Neural cell (in vitro differentiated cells): ENCODE measurements around the gene GUCY1A2. TPM values are rescaled to one million over a fixed set of nuclear protein-coding genes. Genes with fewer than 3 reads are reported as not detected.

Source experiments
- H2AFZ ChIP-seq: fragments of 200-600, 300-800 bp; sonication (generic), shearing (Covaris generic); 2 replicates; pipeline ENCODE4 v1.6.0; 2014; ENCODE audit warnings: low read depth, mild to moderate bottlenecking, antibody characterized with exemption, low read length, moderate library complexity
- H3F3A ChIP-seq: fragments of 200-600 bp; shearing (Covaris generic); 2 replicates; pipeline ENCODE4 v1.6.1; 2016; ENCODE audit warnings: mild to moderate bottlenecking, moderate library complexity, mixed read lengths, antibody characterized with exemption, low read length; ENCODE audit not compliant: insufficient read depth, poor library complexity, severe bottlenecking
- H3K27ac ChIP-seq: fragments of 200-600, 300-800 bp; sonication (generic), shearing (Covaris generic); 2 replicates; pipeline ENCODE4 v1.5.1; 2014; ENCODE audit warnings: mild to moderate bottlenecking, low read length, moderate library complexity
- H3K27me3 ChIP-seq: fragments of 300-800, 200-600 bp; sonication (generic), shearing (Covaris generic); 2 replicates; pipeline ENCODE4 v1.6.0; 2014; ENCODE audit warnings: mild to moderate bottlenecking, low read depth, low read length, moderate library complexity; ENCODE audit not compliant: insufficient read depth
- H3K36me3 ChIP-seq: fragments of 300-800, 200-600 bp; sonication (generic), shearing (Covaris generic); 2 replicates; pipeline ENCODE4 v1.5.1; 2014; ENCODE audit warnings: mild to moderate bottlenecking, antibody characterized with exemption, low read length, moderate library complexity; ENCODE audit not compliant: insufficient read depth
- H3K4me2 ChIP-seq: fragments of 300-800, 200-600 bp; sonication (generic), shearing (Covaris generic); 2 replicates; pipeline ENCODE4 v1.6.0; 2014; ENCODE audit warnings: mild to moderate bottlenecking, low read length
- H3K4me3 ChIP-seq: fragments of 300-800, 200-600 bp; sonication (generic), shearing (Covaris generic); 2 replicates; pipeline ENCODE4 v1.5.1; 2014; ENCODE audit warnings: mild to moderate bottlenecking, low read length, moderate library complexity
- H3K79me2 ChIP-seq: fragments of 200-600 bp; shearing (Covaris generic); replicated peaks from 2 replicates; pipeline ENCODE4 v1.6.0; 2014; ENCODE audit warnings: mild to moderate bottlenecking, low read length, moderate library complexity; ENCODE audit not compliant: insufficient read depth
- H3K9ac ChIP-seq: fragments of 300-800, 200-600 bp; sonication (generic), shearing (Covaris generic); 2 replicates; pipeline ENCODE4 v1.6.1; 2016; ENCODE audit warnings: mild to moderate bottlenecking, low read length, mixed read lengths
- H3K9me2 ChIP-seq: fragments of 200-600 bp; shearing (Covaris generic); 2 replicates; pipeline ENCODE4 v1.6.1; 2016; ENCODE audit warnings: mild to moderate bottlenecking, low read length, mixed read lengths; ENCODE audit not compliant: insufficient read depth
- H3K9me3 ChIP-seq: fragments of 200-600, 300-800 bp; sonication (generic), shearing (Covaris generic); 2 replicates; pipeline ENCODE4 v1.6.1; 2016; ENCODE audit warnings: mild to moderate bottlenecking, mixed run types, low read length, moderate library complexity, mixed read lengths
- H4K20me1 ChIP-seq: fragments of 200-600 bp; shearing (Covaris generic); 2 replicates; pipeline ENCODE4 v1.6.1; 2016; ENCODE audit warnings: mild to moderate bottlenecking, mixed run types; ENCODE audit not compliant: insufficient read depth
- CTCF ChIP-seq: fragments of 450-650 bp; IDR thresholded peaks from 2 replicates; pipeline ENCODE4 v1.5.1; 2014; ENCODE audit warnings: antibody characterized with exemption, mild to moderate bottlenecking, moderate library complexity; ENCODE audit not compliant: poor library complexity, severe bottlenecking
- EP300 ChIP-seq: fragments of 450-650 bp; conservative IDR thresholded peaks from 2 replicates; pipeline ENCODE4 v1.6.1; 2014; ENCODE audit warnings: antibody characterized with exemption, mild to moderate bottlenecking, moderate library complexity; ENCODE audit not compliant: poor library complexity, severe bottlenecking
- EZH2 ChIP-seq: fragments of 200-600, 300-800 bp; shearing (Covaris generic), sonication (generic); IDR thresholded peaks from 2 replicates; pipeline ENCODE4 v1.6.1; 2014; ENCODE audit warnings: antibody characterized with exemption, low read length, borderline replicate concordance, mild to moderate bottlenecking; ENCODE audit not compliant: insufficient read depth, poor library complexity, severe bottlenecking
- MXI1 ChIP-seq: fragments of 450-650 bp; conservative IDR thresholded peaks from 2 replicates; pipeline ENCODE4 v1.6.1; 2014; ENCODE audit warnings: antibody characterized with exemption, mild to moderate bottlenecking; ENCODE audit not compliant: poor library complexity, severe bottlenecking
- POLR2AphosphoS5 ChIP-seq: IDR thresholded peaks from 2 replicates; pipeline ENCODE4 v1.6.1; 2012
- RAD21 ChIP-seq: fragments of 450-650 bp; conservative IDR thresholded peaks from 2 replicates; pipeline ENCODE4 v1.6.1; 2014; ENCODE audit warnings: antibody characterized with exemption, mild to moderate bottlenecking, moderate library complexity
- SMC3 ChIP-seq: fragments of 450-650 bp; conservative IDR thresholded peaks from 2 replicates; pipeline ENCODE4 v1.6.1; 2014; ENCODE audit warnings: antibody characterized with exemption, mild to moderate bottlenecking, moderate library complexity; ENCODE audit not compliant: poor library complexity
- TAF1 ChIP-seq: IDR thresholded peaks from 2 replicates; pipeline ENCODE4 v1.6.1; 2012; ENCODE audit warnings: low read depth
- polyA plus RNA-seq: library from polyadenylated mRNA; depleted of rRNA; stranded (reverse); fragments of >200 nt; gene quantifications from 2 replicates; pipeline ENCODE4 v1.2.3, GENCODE V29; 2014
- TF ChIP-seq, protein P1 (sequence below): IDR thresholded peaks from 2 replicates; pipeline ENCODE4 v1.6.1; 2012; ENCODE audit warnings: borderline replicate concordance

Gene GUCY1A2
- polyA plus RNA-seq, 1 donor from 2014 or later: 5.1 TPM

DNA sequence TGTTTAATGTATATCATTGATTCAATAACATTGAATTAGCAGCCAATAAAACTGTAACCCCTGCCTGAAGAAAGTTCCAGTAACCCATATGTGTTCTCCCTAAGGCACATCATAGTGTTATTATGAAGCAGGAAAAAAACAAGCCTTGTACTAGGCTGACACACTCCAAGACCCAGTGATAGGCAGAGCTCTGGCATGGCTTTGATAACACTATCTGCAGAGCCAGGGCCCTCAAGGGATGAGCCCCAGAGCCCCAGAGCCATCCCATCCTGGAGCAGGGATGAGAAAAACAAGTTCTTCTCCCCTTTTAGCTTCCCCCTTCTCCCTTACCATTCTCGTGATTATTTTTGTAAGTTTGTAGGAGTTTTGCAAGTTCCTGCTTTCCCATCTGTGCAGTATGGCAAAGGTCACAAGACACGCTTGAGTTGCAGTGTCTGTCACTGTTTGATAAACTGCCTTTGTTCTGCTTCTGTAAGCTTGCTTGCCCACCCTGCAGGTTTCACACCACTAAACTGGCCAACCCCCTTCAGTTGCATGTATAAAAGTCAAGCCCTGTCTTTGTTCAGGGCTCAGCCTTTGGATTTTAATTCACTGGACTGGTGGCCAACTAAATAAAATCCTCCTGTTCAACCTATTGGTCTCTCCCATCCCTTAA lies 22.3 kb upstream of the GUCY1A2 start:
- no peak overlapping the region for H3K27ac ChIP-seq
- H4K20me1 ChIP-seq: no peaks in the 10 kb centered on the region
- no peaks in the 10 kb centered on the region for H3K27me3 ChIP-seq
- TF ChIP-seq EZH2 (no peak), MXI1 (no peak), CTCF (no peak), EP300 (no peak), POLR2AphosphoS5 (no peak), SMC3 (no peak), TAF1 (no peak), RAD21 (no peak)
- TF ChIP-seq, protein P1, sequence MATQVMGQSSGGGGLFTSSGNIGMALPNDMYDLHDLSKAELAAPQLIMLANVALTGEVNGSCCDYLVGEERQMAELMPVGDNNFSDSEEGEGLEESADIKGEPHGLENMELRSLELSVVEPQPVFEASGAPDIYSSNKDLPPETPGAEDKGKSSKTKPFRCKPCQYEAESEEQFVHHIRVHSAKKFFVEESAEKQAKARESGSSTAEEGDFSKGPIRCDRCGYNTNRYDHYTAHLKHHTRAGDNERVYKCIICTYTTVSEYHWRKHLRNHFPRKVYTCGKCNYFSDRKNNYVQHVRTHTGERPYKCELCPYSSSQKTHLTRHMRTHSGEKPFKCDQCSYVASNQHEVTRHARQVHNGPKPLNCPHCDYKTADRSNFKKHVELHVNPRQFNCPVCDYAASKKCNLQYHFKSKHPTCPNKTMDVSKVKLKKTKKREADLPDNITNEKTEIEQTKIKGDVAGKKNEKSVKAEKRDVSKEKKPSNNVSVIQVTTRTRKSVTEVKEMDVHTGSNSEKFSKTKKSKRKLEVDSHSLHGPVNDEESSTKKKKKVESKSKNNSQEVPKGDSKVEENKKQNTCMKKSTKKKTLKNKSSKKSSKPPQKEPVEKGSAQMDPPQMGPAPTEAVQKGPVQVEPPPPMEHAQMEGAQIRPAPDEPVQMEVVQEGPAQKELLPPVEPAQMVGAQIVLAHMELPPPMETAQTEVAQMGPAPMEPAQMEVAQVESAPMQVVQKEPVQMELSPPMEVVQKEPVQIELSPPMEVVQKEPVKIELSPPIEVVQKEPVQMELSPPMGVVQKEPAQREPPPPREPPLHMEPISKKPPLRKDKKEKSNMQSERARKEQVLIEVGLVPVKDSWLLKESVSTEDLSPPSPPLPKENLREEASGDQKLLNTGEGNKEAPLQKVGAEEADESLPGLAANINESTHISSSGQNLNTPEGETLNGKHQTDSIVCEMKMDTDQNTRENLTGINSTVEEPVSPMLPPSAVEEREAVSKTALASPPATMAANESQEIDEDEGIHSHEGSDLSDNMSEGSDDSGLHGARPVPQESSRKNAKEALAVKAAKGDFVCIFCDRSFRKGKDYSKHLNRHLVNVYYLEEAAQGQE: no peak
- no peaks in the 10 kb centered on the region for H3K79me2 ChIP-seq
- H3K36me3 ChIP-seq: no peaks in the 10 kb centered on the region
- no peaks in the 10 kb centered on the region for H3F3A ChIP-seq
- H2AFZ ChIP-seq: no peak overlapping the region
- no peak overlapping the region for H3K9ac ChIP-seq
- H3K9me2 ChIP-seq: no peaks in the 10 kb centered on the region
- no peak overlapping the region for H3K4me3 ChIP-seq
- H3K4me2 ChIP-seq: no peak overlapping the region
- H3K9me3 ChIP-seq: peaks cover 8% of the 10 kb centered on the region

GRCh38 chr11:107025673-107026072 lies 7.4 kb upstream of the GUCY1A2 start:
- Histone ChIP-seq H3K36me3 (no peaks in the 10 kb centered on the region), H2AFZ (no peak overlapping the region), H3K79me2 (no peaks in the 10 kb centered on the region), H3K9me3 (no peaks in the 10 kb centered on the region), H3K27ac (no peak overlapping the region), H4K20me1 (no peaks in the 10 kb centered on the region), H3K4me2 (no peak overlapping the region), H3K9ac (no peak overlapping the region), H3K27me3 (no peaks in the 10 kb centered on the region), H3K4me3 (no peak overlapping the region), H3F3A (no peaks in the 10 kb centered on the region), H3K9me2 (no peaks in the 10 kb centered on the region)
- TF ChIP-seq SMC3 (no peak), EZH2 (no peak), TAF1 (no peak), MXI1 (no peak), RAD21 (no peak), POLR2AphosphoS5 (no peak), CTCF (no peak), EP300 (no peak)
- TF ChIP-seq, protein P1: no peak
